Measurements from ENCODE around the gene BAG5. TPM values are rescaled to one million over a fixed set of nuclear protein-coding genes. Genes with fewer than 3 reads are reported as not detected.

BAG5 gene
- total RNA-seq, 2 donors from 2014 or later, result 15.2 to 23.6 TPM

DNA sequence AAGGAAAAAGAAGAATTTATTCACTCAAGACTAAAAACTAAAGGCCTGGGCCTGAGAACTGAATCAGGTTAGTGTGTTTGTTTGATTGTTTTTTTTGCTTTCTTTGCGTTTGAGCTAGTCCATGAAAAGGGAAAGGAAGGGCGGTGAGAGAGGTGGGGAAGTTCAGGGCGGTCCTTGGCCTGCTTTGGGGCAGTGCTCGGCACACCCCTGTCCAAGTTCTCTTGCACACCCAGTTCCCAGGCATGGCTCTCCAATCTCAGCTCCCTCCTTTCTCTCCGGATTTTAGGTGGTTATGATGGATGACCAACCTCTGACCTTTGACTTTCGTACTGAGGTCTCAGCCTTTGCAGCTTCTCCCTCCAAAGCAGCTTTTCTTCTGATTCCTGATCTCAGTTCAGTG lies 11.6 kb upstream of the BAG5 start:
- DNase-seq, result no peak
- no peak for ATAC-seq
- intact Hi-C loops (cut with DNase I), result loop anchor here in 1 of 2 donors (5.0 to 10.0 kb wide), 3 partner anchors 51 to 403 kb away; partner anchors contain the start of gene KLC1

DNA sequence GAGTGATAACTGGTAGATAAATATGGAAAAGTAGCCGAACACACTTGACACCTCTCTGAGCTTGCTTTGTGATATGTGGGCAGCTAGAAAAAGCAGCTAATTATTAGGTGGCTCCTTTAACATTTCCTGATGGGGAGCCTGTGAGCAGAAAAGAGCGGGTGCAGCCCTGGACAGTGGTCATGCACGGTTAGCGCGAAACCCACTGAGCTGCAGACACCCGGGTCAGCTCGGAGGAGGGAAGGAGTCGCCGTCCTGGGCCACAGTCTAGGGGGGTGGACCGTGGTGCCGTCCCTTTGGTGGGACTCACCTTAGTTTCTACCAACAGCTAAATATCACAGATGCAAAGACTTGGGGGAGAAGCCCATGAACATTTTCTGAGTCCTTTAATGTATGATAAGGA lies 7.0 kb upstream of the BAG5 start:
- intact Hi-C loops (cut with DNase I), result no loop called here
- DNase-seq, result no peak
- no peak for ATAC-seq

DNA sequence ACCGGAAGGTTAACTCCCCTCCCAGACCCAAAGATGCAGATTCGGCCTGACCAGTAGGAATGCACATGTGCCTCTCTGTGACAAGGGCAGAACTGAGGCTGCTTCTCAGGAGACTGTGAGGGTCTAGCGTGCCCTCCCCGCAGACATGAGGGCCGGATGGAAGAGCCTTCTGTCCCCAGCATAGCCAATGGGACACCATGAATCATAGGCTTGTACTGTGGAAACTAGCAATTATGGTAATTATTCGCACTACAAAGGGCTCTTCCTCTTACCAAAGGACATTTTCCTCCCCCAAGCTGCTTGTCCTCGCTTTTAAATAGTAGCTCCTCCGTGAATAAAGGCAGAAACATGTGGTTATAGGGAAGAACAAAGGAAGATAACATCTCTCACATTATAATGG lies 6.5 kb upstream of the BAG5 start:
- intact Hi-C loops (cut with DNase I), result no loop called here
- no peak for DNase-seq
- ATAC-seq, result no peak

DNA sequence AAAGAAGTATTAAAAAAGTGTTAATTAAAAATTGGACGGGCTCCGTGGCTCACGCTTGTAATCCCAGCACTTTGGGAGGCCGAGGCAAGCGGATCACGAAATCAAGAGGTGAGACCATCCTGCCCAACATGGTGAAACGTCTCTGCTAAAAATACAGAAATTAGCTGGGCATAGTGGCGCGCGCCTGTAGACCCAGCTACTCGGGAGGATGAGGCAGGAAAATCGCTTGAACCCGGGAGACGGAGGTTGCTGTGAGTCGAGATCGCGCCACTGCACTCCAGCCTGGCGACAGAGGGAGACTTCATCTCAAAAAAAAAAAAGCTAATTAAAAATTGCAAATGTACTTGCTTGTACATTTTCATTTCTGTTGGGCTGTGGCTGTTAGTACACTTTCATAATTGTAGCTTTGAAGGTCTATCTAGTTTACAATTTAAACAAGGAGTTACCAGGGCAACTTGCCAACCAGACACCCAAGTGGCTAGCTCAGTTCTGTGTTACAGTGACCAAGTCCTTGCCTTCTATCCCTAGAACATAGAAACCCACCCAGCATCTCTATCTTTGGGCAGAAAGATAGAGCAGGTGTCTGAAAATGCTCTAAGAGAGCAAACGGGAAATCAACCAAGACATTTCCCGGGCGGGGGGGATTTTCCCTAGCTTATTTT lies 1.5 kb upstream of the BAG5 start:
- DNase-seq (no peak), ATAC-seq (no peak)
- intact Hi-C loops (cut with DNase I), result no loop called here

DNA sequence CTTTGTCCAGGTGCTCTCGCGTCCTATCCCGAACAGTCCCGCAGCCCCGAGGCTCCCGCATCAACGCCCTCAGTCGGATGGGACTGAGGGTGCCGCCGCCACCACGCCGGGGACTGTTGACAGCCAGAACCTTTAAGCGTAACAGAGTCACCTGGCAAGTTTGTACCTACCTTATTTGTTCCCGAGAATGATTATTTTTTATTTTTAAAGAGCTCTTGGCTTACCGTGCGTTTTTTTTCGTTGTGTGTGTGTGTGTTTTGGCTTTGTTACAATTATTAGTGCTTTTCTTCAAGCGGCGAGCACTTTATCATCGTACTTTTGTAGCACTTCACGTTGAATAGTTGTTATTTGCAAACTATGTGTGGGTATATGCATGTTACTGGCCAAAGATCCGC lies 766 bp upstream of the BAG5 start:
- intact Hi-C loops (cut with DNase I), result no loop called here
- ATAC-seq, result no peak

DNA sequence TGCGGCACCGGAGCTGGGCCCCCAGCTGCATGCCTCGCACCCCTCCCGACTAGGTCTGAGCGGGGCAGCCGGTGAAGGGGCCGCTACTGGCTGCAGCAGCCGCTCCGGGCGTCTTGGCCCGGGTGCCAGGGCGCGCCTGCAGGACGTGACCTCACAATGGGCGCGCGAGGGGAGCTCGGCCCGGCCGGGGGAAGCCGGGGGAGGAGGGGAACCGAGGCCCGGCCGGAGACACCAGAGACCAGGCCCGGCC lies 353 bp downstream of the BAG5 start:
- DNase-seq, result peak; percentile 65
- ATAC-seq, result peak; percentile 61 to 78
- intact Hi-C loops (cut with DNase I), result no loop called here

More for the DNA sequence above, 766 bp upstream of the BAG5 start:
- no peak for DNase-seq

DNA sequence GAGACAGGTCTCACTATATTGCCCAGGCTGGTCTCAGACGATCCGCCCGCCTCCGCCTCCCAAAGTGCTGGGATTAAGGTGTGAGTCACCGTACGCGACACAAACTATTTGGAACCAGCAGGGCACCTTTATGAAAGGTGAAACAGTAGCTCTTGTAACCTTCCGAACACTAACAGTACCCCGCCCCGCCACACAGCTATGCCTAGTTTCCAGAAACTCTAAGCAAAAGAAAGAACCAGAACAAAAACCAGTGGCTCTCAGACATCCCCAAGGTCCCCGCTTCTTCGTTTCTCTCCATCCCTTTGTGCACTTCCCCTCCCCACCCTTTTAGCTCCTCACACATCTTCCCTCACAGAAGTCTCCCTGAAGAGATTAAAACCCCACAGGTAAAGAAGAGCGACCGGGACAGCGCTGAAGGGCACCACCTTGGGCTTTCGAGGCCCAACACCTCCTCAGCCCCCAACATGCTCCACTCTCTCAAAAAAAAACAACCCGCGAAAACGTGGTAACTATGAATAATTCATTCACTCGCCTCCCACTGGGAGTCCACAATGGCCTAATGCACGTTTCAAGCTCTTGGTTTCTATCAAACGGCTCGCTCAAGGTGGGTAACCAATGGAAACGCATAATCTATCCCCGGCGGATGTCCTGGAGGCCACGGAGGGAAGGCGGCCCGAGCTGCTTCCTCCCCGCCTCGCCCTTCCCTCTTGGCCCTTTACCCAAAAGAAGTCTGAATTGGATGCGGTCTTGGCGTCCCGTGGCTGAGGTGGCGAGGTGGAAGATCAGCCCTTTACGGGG lies 877 bp downstream of the BAG5 start:
- DNase-seq (peak; percentile 75), ATAC-seq (peak; percentile 45 to 64)
- intact Hi-C loops (cut with DNase I), result no loop called here

DNA sequence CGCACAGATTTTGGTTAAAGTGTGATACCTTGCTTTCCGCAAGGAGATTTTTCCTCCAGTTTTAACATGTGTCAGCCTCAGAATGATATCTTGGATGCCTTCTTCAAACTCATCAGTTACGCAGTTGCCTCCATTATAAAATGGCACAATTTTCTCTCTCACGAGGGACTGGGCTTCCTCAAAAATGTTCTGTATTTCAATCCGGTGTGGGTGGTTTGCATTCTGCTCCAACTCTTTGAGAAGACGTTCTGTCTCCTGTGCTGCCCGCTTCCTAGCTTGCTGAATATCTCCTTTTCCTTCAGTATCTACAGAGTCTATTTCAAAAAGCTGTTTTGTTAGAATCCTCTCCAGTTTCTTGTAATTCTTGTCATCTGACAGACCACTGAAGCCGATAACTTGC lies 1.8 kb downstream of the BAG5 start:
- intact Hi-C loops (cut with DNase I), result no loop called here
- DNase-seq (no peak), ATAC-seq (no peak)

DNA sequence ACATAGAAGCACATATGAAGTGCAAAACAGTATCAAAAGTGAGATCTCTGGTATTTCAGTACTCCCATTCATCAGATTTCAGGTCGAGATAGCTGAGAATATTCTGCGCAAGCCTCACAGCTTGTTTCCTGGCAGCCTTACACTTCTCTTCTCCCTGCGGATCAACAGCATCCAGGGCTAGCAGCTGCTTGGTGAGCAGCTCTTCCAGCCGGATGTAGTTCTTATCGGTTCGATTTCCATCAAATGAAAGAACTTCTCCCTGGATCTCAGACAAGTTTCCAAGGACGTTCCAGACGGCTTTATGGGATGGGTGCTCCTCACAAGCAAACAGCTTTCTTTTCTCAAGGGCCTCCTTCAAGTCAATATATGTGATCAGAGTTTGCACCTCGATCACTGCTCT lies 2.7 kb downstream of the BAG5 start:
- DNase-seq (no peak), ATAC-seq (no peak)
- intact Hi-C loops (cut with DNase I), result no loop called here

DNA sequence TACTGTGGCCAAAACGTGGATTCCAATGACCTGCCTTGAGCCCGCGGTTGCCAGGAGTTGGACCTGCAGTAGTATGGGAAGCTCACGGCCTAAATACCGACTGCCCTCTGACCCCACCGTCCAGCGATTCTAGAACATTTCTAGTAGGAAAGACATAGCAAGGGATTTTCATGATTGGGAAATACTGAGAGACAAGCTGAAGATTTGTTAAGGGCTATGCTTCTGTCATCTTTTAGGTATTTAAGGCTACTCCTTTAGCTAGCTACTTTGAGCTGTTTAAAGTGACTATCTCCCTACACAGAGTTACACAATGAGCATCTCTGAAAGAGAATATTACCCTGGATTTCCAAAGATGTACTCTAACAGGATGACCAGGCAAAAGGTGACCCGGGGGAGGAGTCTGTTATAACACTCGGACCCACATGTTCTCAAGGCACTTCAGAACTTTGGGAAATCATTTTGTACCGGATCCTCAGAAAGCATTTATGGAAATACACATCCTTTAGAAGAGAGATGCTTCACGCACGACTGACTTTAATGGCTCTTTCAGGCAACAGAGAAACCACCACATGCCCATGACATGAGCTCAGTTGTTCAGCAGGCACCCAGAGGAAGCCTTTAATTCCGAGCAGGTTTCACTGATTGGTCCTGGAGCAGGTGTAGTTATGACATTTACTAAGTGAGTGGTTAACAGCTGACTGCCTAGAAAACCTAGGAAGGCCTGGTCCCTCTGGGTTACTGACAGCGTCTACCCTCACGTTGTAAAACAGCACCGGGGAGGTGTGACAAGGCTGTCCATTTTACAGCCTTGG lies 4.2 kb downstream of the BAG5 start:
- intact Hi-C loops (cut with DNase I), result no loop called here
- DNase-seq (no peak), ATAC-seq (no peak)

DNA sequence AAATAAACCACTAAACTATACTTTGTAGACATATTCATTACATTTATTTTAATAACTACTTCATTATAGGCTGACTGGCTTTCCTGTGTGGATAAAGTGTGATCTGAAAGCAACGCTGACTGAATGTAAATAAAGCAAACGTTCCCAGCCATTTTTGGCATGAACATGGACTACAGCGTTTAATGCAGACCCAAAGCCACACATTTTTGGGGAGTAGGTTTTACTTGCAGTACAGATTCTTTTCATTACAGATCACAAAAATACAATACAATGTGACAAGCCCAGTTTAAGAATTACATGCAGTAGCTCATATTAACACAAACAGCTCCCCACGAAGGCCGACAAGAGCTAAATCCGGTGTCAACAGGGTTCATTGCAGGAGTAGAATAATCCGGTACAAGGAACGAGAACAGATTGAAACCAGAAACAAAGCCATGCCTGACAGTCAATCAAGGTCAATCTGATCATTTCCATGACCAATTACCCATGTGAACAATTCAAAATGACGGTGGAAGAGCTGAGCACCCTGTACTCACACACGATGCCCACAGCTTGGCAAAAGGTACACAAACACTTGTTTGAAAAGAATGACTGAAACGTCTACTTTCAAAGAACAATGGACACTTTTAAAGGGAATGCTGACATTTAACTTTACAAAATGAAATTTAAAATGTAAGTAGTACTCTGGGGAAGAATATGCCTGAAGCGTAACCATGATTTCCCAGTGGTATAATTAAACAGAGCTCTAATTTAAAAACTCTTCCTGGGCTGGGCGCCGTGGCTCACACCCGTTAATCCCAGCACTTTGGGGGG lies 5.3 kb downstream of the BAG5 start:
- intact Hi-C loops (cut with DNase I), result no loop called here
- DNase-seq (no peak), ATAC-seq (no peak)

DNA sequence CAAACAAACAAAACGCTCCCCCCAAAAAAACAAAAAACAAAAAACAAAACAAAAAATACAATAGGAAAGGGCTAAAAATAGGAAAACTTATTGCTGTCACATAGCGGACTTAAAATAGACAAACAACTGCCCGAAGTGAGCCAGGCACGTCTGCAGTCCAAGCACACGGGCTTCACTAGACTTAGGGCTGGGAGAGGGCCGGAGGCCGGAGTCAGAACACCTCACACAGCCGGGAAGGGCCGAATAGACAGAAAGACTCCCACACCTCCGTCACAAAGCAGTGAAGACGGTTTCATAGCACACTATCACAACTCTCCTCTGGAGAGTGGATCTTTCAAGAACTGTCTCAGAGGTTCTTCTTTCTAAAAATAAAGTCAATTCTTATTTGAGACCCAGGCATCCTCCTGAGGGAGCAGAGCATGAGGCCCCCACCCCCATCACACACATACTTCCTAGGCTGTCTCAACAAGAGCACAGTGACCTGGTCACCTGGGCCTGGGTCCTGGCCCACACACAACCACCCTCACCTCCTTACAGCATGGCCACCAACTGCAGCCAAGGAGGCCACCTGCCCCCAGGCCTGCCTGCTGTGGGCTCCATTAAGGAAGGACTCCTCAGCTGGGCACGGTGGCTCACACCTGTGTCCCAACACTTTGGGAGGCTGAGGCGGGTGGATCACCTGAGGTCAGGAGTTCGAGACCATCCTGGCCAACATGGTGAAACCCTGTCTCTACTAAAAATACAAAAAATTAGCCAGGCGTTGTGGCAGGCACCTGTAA lies 6.7 kb downstream of the BAG5 start:
- no peak for ATAC-seq
- intact Hi-C loops (cut with DNase I), result no loop called here
- peak; percentile 20 for DNase-seq

DNA sequence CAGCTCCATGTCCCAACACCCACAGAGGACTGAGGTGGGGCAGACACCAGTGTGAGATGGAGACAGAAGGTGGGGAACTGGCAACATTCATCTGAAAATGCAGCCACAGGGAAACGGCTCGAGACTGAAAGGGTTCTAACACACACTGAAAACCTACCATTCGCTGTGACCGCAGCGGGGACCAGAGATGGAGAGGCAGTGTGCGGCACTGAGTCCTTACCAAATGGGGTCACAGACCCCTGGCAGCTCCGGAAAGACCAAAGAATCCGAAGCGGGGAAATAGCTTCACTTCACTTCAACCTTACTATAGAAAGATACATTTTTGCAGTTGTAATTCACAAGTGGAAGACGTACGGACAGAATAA lies 9.6 kb downstream of the BAG5 start:
- no peak for ATAC-seq
- intact Hi-C loops (cut with DNase I), result no loop called here
- DNase-seq, result no peak

DNA sequence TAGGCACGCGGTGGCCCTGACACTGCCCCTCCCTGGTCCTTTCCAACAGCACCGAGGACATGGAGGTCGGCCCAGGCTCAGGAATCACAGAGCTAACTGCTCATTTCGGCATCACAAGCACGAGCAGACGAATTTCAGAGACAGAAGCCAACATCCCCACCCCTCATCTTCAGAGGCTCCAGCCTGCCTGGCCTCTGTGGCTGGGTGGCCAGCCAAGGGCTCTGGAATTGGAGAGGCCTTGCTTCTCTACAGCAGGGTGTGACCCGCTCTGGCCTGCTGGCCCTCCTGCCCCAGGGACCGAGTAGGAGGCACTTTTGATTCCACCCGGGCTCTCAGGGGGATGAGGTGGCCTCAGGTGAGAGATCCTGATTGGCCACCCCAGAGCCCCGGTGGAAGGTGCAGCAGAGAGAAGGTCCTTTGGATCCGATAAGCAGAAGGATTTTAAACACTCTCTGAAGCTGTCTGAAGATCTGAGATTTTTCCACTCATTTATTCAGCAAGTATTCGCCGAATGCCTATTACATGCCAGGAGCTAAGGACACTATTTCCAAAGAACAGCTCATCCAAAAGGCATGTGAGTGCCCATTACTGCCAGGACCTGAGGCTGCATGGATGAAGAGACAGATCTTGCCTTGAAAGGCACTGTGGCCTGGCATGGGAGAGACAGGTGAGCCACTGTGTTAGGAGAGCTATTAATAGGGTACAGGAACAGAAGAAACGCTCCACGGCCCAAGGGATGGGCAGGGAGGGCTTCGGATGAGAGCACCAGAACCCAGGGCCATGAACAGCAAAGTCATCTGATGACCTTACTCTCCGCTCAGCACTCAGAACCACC lies 10.2 kb downstream of the BAG5 start:
- peak; percentile 51 to 52 for ATAC-seq
- peak; percentile 69 for DNase-seq
- intact Hi-C loops (cut with DNase I), result no loop called here

DNA sequence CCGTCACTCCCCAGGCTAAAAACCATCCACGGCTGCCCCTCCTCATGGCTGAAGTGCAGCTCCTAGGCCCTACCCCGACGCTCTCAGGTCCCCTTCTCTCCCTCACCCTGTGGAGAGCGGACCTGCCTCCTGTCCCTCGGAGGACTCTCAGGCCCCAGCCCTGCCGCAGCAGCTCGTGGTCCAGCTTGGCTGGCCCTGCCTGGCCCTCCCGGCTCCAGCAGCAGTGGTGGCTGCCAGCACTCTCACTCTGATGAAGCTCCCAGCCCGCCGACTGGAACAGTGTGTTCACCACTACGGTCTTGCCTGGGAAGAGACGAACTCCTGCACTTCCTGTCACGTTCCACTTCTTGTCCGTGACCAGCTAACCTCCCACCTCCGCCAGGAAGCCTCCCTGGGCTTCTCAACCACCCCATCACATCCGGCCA lies 11.1 kb downstream of the BAG5 start:
- ATAC-seq, result peak; percentile 42 to 50
- peak; percentile 82 for DNase-seq
- intact Hi-C loops (cut with DNase I), result no loop called here

DNA sequence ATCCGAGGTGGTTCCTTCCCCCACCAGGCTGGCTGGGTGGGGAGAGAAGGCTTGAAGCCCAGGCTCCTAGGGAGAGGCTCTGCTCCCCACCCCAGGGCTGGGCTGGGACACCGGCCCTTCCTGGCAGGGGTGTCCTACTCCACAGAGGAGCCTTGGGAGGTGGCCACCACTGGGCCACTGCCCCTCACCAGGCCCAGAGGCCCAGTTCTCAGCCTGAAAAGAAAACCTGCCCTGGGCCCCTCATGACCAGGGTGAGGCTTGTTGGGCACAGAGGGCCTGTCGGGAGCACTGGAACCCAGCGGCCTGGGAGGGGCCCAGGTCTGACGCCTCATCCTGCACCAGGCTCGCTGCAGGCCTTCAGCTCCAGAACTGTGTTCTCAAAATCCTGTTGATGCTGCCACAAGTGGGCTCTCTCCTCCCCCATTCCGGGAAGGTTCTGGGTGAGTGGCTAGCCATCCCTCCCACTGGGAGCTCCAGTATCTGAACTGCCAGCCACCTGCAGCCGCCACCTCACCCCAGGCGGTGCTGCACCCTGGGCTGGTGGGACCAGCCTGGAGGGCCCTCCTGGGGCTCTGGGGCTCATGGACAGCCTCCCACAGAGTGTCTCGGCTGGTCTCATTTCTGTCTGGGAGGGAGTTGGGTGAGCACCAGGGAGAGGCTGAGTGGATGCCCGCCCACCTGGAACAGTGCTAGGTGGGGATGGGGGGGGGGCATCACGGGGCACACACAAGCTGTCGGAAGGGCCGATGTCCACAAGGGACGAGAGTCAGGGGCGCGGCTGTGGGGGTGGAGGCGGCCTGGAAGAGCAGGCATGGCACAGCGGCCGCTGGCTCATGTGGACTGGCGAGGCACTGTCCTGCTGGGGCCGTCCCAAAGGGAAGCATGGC lies 11.8 kb downstream of the BAG5 start:
- ATAC-seq, result peak in 1 of 2 donors; percentile 7
- intact Hi-C loops (cut with DNase I), result no loop called here
- DNase-seq, result peak; percentile 35
